Heart left ventricle (tissue), 16 donors: ENCODE results near the gene GIMAP7. TPM values are rescaled to one million over a fixed set of nuclear protein-coding genes. Genes with fewer than 3 reads are reported as not detected.

Source experiments
- ATAC-seq, 4 donors: fragments of 200-7000 bp; cut with Tn5 transposase; one replicate each; pipeline ENCODE4 v1.9.1; 2020 to 2022; ENCODE audit warnings: moderate library complexity in 4 of 4, mild to moderate bottlenecking in 3 of 4, moderate number of reproducible peaks in 1 of 4
- DNase-seq, 5 donors: peaks; one replicate each; pipeline ENCODE4 v3.0.0-alpha.2; 2020
- H3K27ac ChIP-seq, 12 donors: fragments of 200-600 bp; sonication (generic) in 4 of 12; one replicate each; pipeline versions ENCODE4 v1.5.0 to v1.8.0; 2016 to 2022; ENCODE audit warnings: mild to moderate bottlenecking in 2 of 12
- H3K27me3 ChIP-seq, 9 donors: fragments of 200-600 bp; sonication (generic) in 2 of 9; one replicate each; pipeline versions ENCODE4 v1.5.1 to v1.8.0; 2016 to 2022; ENCODE audit warnings: mild to moderate bottlenecking in 3 of 9
- H3K36me3 ChIP-seq, 9 donors: fragments of 200-600 bp; sonication (generic) in 2 of 9; one replicate each; pipeline versions ENCODE4 v1.5.0 to v1.8.0; 2018 to 2022; ENCODE audit warnings: mild to moderate bottlenecking in 2 of 9
- H3K4me1 ChIP-seq, 12 donors: fragments of 200-600 bp; sonication (generic) in 4 of 12; one replicate each; pipeline versions ENCODE4 v1.5.0 to v1.8.0; 2016 to 2022; ENCODE audit warnings: mild to moderate bottlenecking in 3 of 12
- H3K4me3 ChIP-seq, 12 donors: fragments of 200-600 bp; sonication (generic) in 4 of 12; one replicate each; pipeline versions ENCODE4 v1.5.0 to v1.8.0; 2017 to 2022; ENCODE audit warnings: mild to moderate bottlenecking in 9 of 12, moderate library complexity in 4 of 12
- H3K9me3 ChIP-seq, 12 donors: fragments of 200-600 bp; sonication (generic) in 4 of 12; one replicate each; pipeline versions ENCODE4 v1.5.0 to v1.8.0; 2016 to 2022; ENCODE audit warnings: mild to moderate bottlenecking in 1 of 12
- CTCF ChIP-seq, 12 donors: fragments of 200-600 bp; sonication (generic) in 4 of 12; IDR thresholded peaks; one replicate each; pipeline versions ENCODE4 v1.5.0 to v1.8.0; 2018 to 2022; ENCODE audit warnings: antibody characterized with exemption in 12 of 12, mild to moderate bottlenecking in 5 of 12
- POLR2A ChIP-seq, 2 donors: fragments of 450-650 bp; IDR thresholded peaks; one replicate each; pipeline ENCODE4 v1.6.1; 2017; ENCODE audit warnings: antibody characterized with exemption in 2 of 2, mild to moderate bottlenecking in 2 of 2, moderate library complexity in 2 of 2
- WGBS, 4 donors: extraction: QIAGEN DNeasy Blood & Tissue Kit in 2 of 4; methylation state at CpG; one replicate each; pipeline versions ENCODE4 v1.1.5 to v1.1.7; 2013 to 2018; 5-methylcytosine and 5-hydroxymethylcytosine counted together
- intact Hi-C, 10 donors: fragments of 100-400 bp; cut with DNase I; formaldehyde crosslinking; loops; one replicate each; pipeline versions ENCODE4 v1.11.1 to v1.14.2; 2022
- polyA plus RNA-seq, 2 donors: library from polyadenylated mRNA; stranded (reverse); fragments of 200-250 nt; gene quantifications; one replicate each; pipeline ENCODE4 v1.2.3, GENCODE V29; 2013
- total RNA-seq, 9 donors: library from RNA; depleted of rRNA in 2 of 9; stranded (reverse); fragments of >200 nt in 2 of 9; fragmentation: NEBNext Ultra II Directional in 3 of 9; extraction: Animal tissue kit (Norgen Biotek cat#: 25700) in 3 of 9; gene quantifications; one replicate each; pipeline versions ENCODE4 v1.1.0 to v1.2.4, GENCODE V29; 2016 to 2023
- donor health status: ischemic (EF 13 %, LVEDD 7.1; RV severe dilation, severe dysfunction).
- donor health status: healthy with polysubstance abuse.
- donor health status: DM: no; HTN: yes; CAD: no.
- donor health status: DM: no; HTN: no; CAD: no.
- donor health status: ischemic (EF 25% LVEDD 6.9; RV normal size, moderate dysfunction).
- donor health status: ischemic (EF 25% LVEDD 5.7; RV mildly dilated, moderate dysfunction).
- donor health status: healthy.
- donor health status: DM: yes; HTN: yes; CAD: no.
- donor health status: ischemic (EF 35%, LVEDD 5.7; RV mildly dilated, moderate dysfunction).
- donor health status: nonischemic (EF 11% LVEDD 7.7; RV severe dilation, severe dysfunction).
- donor health status: DM: yes; HTN: yes; CAD: no.
- donor health status: PGD.
- donor health status: ischemic (EF 29% LVEDD 5.4; RV normal size, mild dysfunction).
- donor health status: nonischemic (EF 23%, LVEDD 6.1; RV moderate dilation, normal function).

Gene GIMAP7
- total and polyA plus RNA-seq, 11 donors = 14.4 to 48.0 (median 20.0) TPM

- ATAC-seq = no peak
- no peak for DNase-seq
- peak overlapping the region in 3 of 12 donors; percentile 17 to 96 (median 74) for H3K27ac ChIP-seq
- no peaks in the 10 kb centered on the region for H3K9me3 ChIP-seq
- H3K36me3 ChIP-seq = peaks cover 0 to 76% (median 57%) of the 10 kb centered on the region in 9 donors
- WGBS, 4 donors = 93 to 96% (median 95%) methylated on average over 3 of the region's 3 CpGs
- no peak for TF ChIP-seq POLR2A (IDR thresholded peaks at IDR 0.05)
- no peak for TF ChIP-seq CTCF (IDR thresholded peaks at IDR 0.05)
- H3K27me3 ChIP-seq = no peaks in the 10 kb centered on the region
- H3K4me3 ChIP-seq = no peak overlapping the region
- intact Hi-C loops = loop anchor here in 2 of 10 donors (5.0 to 10.0 kb wide), 3 partner anchors 41 to 249 kb away; no protein-coding TSS in a partner anchor
- H3K4me1 ChIP-seq = peaks cover 2 to 77% (median 23%) of the 10 kb centered on the region in 12 donors
These were observed 38.4 kb upstream of the GIMAP7 start for GRCh38 chr7:150476285-150476684.

- WGBS, 4 donors = 83 to 89% (median 88%) methylated on average over 25 of the region's 25 CpGs
These were observed 37.6 kb upstream of the GIMAP7 start for GRCh38 chr7:150476819-150477631.

GRCh38 chr7:150479023-150479716 lies 35.5 kb upstream of the GIMAP7 start:
- H3K27ac ChIP-seq = peak overlapping the region; percentile 9 to 96 (median 57)

More at GRCh38 chr7:150476819-150477631, 37.6 kb upstream of the GIMAP7 start:
- intact Hi-C loops = loop anchor here in 2 of 10 donors (5.0 to 10.0 kb wide), 3 partner anchors 40 to 248 kb away; no protein-coding TSS in a partner anchor
- Histone ChIP-seq H3K36me3 (peaks cover 0 to 68% (median 50%) of the 10 kb centered on the region in 9 donors), H3K27me3 (no peaks in the 10 kb centered on the region), H3K4me3 (no peak overlapping the region), H3K27ac (peak overlapping the region in 7 of 12 donors; percentile 17 to 96 (median 68)), H3K9me3 (no peaks in the 10 kb centered on the region), H3K4me1 (peaks cover 2 to 79% (median 25%) of the 10 kb centered on the region in 12 donors)
- TF ChIP-seq POLR2A (IDR thresholded peaks at IDR 0.05) (no peak), CTCF (IDR thresholded peaks at IDR 0.05) (no peak)
- no peak for DNase-seq
- ATAC-seq = no peak

More at GRCh38 chr7:150479023-150479716, 35.5 kb upstream of the GIMAP7 start:
- 58 to 66% (median 60%) methylated on average over 3 of the region's 3 CpGs for WGBS, 4 donors
- peaks cover 2 to 85% (median 25%) of the 10 kb centered on the region in 12 donors for H3K4me1 ChIP-seq
- intact Hi-C loops = loop anchor here in 2 of 10 donors (5.0 to 10.0 kb wide), 3 partner anchors 38 to 246 kb away; no protein-coding TSS in a partner anchor
- DNase-seq (no peak), ATAC-seq (peak in 3 of 4 donors; percentile 54 to 65 (median 59))
- H3K9me3 ChIP-seq = no peaks in the 10 kb centered on the region
- H3K36me3 ChIP-seq = peaks cover 0 to 50% (median 30%) of the 10 kb centered on the region in 9 donors
- no peak for TF ChIP-seq CTCF (IDR thresholded peaks at IDR 0.05)
- no peak for TF ChIP-seq POLR2A (IDR thresholded peaks at IDR 0.05)
- no peak overlapping the region for H3K4me3 ChIP-seq
- no peaks in the 10 kb centered on the region for H3K27me3 ChIP-seq
